GM18907 (cell line): ENCODE results near the gene NEU1.
"Not testable (repeated sequence)": the region's sequence is repeated elsewhere in the genome, so short reads cannot be mapped to it uniquely, and the experiment has no call there.

Experiments used
- ATAC-seq: cut with Tn5 transposase; IDR thresholded peaks from one replicate; pipeline ENCODE4 v1.9.1; 2021; ENCODE audit warnings: mild to moderate bottlenecking, moderate library complexity; ENCODE audit not compliant: unreplicated experiment

NEU1 gene

DNA sequence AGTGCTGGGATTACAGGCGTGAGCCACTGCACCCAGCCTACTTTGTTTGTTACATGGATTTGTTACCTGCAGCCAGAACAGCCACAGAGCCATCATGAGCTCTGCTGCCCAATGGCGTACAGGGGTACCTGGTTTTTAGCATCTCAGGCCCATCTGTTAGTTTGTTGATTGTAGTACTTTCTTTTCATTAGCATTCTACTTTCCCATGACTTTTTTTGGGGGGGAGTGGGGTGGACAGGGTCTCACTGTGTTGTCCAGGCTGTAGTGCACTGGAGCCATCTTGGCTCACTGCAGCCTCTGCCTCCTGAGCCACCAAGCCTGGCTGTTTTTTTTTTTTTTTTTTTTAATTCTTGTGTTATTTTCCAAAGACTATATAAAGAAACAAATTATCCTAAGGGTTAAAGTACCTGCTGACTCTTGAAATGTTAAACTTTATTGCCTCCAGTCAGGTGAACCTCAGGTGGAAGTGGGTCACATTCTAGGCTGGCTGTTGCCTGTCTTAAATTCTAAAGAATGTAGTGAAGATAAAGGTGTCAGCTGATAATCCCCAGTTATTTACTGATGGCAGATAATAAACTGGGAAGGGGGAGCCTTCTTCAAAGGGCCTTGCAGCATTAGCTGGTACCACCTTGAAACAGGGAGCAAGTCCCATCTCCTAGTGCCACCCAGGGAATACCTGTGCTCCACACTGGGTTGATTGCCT lies 15.2 kb downstream of the NEU1 start:
- ATAC-seq = no peak

DNA sequence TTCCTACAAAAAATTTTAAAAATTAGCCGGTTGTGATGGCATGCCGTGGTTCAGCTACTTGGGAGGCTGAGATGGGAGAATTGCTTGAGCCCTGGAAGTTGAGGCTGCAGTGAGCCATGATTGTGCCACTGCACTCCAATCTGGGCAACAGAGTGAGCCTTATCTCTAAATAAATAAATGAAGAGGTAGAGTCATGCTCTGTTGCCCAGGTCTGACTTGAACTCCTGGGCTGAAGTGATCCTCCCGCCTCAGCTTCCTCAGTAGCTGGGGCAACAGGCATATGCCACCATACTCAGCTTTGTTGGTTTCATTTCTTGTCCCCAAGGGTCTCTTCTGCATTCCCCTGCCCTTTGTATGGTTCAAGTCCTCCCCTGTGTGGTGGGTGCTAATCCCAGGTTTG lies 18.1 kb downstream of the NEU1 start:
- no peak for ATAC-seq

DNA sequence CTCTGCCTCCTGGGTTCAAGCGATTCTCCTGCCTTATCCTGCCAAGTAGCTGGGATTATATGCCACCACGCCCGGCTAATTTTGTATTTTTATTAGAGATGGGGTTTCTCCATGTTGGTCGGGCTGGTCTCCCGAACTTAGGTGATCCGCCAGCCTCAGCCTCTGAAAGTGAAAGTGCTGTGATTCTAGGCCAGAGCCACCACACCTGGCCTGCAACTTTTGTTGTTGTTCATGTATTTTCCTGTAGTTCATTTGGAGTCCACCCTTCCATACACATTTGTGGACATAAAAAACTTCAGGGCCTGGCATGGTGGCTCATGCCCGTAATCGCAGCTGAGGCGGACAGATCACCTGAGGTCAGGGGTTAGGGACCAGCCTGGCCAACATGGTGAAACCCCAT lies 20.6 kb downstream of the NEU1 start:
- ATAC-seq = no peak

DNA sequence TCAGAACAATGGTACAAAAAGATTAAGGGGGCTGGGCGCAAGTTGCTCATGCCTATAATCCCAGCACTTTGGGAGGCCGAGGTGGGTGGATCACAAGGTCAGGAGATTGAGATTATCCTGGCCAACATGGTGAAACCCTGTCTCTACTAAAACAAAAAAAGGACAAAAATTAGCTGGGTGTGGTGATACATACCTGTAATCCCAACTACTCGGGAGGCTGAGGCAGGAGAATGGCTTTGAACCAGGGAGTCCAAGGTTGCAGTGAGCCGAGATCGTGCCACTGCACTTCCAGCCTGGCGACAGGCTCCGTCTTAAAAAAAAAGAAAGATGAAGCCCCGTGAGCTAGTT lies 22.9 kb downstream of the NEU1 start:
- ATAC-seq = not testable (repeated sequence)

DNA sequence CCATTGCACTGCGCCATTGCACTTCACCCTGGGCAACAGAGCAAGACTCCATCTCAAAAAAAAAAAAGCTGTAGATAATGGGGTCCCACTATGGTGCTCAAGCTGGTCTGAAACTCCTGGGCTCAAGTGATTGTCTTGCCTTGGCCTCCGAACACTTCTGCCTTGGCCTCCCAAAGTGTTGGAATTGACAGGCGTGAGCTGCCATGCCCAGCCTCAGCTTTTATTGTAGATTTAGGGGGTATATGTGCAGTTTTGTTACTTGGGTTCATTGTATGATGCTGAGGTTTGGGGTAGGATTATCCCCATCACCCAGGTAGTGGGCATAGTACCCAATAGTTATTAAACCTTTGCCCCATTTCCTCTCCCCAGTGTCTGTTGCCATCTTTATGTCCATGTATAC lies 23.7 kb downstream of the NEU1 start:
- ATAC-seq = no peak

DNA sequence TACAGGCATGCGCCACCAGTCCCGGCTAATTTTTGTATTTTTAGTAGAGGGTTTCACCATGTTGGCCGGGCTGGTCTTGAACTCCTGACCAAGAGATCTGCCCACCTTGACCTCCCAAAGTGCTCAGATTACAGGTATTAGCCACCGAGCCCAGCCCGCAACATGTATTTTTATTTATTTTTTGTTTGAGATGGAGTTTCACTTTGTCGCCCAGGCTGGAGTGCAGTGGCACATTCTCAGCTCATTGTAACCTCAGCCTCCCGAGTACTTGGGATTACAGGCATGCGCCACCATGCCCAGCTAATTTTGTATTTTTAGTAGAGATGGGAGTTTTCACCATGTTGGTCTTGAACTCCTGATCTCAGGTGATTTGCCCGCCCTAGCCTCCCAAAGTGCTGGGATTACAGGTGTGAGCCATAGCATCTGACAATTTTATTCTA lies 24.5 kb downstream of the NEU1 start:
- ATAC-seq = not testable (repeated sequence)

DNA sequence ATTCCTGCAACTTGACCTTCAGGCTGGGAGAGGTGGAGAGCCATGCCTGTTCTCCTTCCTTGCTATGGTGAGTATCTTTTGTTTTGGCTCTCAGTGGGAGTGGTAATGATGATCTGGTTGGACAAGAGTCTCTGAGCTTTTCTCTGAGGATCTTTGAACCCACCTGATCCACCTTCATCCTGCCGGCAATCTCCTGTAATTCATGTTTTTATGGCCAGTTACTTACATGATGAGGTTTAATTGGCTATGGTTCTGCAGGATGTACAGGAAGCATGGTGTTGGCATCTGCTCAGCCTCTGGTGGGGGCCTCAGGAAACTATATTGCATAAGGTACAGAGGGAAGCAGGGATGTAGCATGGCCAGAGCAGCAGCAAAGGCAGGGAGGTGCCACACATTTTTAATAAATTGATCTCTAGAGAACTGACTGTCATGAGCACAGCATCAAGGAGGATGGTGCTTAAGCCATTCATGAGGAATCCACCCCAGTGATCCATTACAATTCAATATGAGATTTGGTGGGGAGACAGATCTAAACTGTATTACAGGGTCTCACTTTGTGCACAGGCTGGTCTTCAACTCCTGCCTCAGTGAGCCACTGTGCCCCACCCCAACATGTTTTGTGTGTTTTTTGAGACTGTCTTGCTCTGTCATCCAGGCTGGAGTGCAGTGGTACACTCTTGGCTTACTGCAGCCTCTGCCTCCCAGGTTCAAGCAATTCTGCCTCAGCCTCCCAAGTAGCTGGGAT lies 25.1 kb downstream of the NEU1 start:
- no peak for ATAC-seq

DNA sequence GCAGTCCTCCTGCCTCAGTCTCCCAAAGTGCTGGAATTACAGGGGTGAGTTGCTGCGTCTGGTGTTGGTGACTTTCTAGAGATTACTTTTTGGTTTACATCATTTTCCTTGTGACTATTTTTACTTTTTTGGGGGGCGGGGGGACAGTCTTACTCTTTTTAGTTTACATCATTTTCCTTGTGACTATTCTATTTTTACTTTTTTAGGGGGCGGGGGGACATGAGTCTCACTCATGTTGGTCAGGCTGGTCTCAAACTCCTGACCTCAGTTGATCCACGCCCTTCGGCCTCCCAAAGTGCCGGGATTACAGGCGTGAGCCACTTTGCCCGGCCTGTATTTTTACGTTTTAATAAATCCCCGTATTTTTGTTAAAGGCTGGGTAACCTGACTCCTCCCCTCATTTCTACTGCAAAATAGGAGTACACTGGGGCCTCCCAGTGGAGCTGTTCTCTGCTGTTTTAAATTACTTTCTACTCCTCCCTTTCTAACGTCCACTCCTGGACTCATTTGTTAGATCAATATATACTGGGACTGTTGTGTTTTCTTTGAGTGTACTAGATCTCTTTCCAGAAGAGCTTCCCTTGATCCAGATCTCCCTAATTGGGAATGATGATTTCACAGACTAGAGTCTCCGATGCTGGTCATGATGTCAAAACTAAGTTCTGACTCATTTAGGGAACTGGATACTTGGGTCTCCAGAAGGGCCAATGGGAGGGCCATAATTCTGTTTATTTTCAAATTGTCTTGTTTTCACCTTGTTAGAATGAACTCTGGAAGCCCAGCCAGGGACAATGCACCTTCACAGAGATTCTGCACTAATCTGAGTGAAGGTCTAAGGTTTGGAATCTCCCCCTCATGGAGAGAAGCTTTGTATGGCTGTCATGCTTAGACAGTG lies 25.9 kb downstream of the NEU1 start:
- no peak for ATAC-seq

DNA sequence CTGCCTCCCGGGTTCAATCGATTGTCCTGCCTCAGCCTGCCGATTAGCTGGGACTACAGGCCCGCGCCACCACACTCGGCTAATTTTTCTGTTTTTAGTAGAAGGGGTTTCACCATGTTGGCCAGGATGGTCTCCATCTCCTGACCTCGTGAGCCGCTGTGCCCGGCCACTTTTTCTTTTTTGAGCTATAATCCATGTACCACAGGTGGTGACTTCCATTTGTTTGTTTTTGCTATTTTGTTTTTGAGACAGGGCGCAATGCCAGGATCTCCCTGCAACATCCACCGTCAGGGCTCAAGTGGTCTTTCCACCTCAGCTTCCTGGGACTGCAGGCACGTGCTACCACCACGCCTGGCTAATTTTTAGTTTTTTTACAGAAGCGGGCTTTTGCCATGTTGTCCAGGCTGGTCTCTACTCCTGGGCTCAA lies 26.6 kb downstream of the NEU1 start:
- ATAC-seq = no peak

DNA sequence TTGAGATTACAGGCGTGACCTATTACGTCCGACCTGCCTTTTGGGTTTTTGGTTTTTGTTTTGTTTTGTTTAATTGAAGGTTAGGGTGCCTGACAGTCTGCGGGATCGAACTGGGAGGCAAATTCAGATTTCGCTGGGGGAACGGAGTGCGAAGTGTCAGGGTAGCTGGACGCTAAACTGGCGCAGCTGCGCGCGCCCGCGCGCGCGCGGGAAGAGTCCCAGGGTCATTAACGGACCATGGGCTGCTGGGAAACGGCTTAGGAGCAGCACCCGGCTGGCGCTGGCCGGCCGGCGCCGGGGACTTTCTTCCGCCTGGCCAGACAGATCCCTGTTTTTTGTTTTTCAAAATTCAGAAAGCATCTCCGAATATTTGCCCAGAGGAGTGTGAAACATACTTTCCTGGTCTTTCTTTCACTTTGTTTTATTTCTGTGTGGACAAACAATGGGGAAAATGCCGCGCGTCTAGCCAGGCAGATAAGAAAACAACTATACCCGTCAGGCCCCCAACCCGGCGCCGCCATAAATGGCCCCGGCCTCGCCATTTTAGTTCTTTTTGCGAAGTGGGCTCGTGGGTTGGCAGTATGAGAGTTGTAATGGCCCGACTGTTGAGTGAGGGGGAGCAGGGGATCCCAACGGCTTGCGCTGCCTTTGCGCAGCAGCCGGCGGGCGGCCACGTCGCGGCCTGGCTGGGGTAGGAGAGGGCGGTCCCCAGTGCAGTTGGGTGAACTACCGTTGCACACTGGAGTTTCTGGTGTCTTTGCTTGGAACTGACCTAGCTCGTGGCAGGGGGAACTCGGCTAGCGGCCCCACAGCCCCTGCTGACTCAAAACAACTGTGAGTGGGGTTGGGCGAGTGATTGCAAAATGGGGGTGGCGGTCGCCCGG lies 28.0 kb downstream of the NEU1 start:
- ATAC-seq = peak; percentile 46

DNA sequence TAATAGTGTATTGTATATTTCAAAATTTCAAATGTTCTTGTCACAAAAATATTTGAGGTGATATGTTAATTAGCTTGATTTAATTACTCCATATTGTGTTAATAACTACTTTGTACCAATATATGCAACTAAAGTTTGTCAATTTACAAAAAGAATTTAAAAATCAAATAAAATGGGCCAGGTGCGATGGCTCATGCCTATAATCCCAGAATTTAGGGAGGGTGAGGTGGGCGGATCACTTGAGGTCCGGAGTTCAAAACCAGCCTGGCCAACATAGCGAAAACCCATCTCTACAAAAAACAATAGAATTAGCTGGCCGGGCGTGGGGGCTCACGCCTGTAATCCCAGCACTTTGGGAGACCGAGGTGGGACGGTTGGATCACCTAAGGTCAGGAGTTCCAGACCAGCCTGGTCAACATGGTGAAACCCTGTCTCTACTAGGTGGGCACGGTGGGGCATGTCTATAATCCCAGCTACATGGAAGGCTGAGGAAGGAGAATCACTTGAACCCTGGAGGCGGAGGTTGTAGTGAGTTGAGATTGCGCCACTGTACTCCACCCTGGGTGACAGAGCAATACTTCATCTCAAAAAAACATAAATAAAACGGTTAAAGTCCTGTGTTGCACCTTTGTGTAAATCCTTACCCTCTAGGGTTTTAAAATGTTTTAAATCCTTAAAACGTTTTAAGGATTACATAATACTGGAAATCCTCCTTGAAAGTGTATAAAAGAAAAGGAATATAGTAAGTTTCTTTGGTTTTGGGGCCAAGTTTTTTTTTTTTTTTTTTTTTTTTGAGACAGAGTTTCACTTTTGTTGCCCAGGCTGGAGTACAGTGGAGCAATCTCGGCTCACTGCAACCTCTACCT lies 31.0 kb downstream of the NEU1 start:
- ATAC-seq = no peak

DNA sequence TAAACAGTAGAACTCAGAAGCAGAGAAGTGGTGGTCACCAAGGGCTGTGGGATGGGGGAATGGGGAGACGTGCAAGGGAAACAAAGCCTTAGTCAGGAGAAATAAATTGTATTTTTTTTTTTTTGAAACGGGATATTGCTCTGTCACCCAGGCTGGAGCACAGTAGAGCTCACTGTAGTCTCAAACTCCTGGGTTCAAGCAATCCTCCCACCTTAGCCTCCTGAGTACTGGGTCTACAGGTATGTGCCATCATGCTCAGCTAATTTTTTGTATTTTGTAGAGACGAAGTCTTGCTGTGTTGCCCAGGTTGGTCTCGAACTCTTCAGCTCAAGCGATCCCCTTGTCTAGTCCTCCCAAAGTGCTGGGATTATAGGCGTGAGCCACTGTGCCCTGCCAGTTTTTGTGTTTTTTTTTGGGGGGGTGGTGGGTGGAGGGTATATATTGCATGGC lies 31.7 kb downstream of the NEU1 start:
- no peak for ATAC-seq

DNA sequence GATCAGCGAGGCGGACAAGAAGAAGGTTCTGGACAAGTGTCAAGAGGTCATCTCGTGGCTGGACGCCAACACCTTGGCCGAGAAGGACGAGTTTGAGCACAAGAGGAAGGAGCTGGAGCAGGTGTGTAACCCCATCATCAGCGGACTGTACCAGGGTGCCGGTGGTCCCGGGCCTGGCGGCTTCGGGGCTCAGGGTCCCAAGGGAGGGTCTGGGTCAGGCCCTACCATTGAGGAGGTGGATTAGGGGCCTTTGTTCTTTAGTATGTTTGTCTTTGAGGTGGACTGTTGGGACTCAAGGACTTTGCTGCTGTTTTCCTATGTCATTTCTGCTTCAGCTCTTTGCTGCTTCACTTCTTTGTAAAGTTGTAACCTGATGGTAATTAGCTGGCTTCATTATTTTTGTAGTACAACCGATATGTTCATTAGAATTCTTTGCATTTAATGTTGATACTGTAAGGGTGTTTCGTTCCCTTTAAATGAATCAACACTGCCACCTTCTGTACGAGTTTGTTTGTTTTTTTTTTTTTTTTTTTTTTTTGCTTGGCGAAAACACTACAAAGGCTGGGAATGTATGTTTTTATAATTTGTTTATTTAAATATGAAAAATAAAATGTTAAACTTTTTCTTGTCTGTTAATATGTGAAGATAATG lies 32.9 kb downstream of the NEU1 start:
- no peak for ATAC-seq

DNA sequence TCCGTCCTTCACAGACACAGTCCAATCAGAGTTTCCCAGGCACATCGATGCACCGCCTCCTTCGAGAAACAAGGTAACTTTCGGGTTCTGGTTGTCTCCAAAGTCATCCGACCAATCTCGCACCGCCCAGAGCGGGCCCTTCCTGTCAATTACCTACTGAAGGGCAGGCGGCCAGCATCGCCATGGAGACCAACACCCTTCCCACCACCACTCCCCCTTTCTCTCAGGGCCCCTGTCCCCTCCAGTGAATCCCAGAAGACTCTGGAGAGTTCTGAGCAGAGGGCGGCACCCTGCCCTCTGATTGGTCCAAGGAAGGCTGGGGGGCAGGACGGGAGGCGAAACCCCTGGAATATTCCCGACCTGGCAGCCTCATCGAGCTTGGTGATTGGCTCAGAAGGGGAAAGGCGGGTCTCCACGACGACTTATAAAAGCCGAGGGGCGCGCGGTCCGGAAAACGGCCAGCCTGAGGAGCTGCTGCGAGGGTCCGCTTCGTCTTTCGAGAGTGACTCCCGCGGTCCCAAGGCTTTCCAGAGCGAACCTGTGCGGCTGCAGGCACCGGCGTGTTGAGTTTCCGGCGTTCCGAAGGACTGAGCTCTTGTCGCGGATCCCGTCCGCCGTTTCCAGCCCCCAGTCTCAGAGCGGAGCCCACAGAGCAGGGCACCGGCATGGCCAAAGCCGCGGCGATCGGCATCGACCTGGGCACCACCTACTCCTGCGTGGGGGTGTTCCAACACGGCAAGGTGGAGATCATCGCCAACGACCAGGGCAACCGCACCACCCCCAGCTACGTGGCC lies 35.1 kb downstream of the NEU1 start, which contains the start of gene HSPA1B:
TSS of gene HSPA1B (plus strand) at position 453 of the 794 bp plus-strand sequence. CDS start at position 666, 213 bp downstream.
- peak; percentile 69 for ATAC-seq

DNA sequence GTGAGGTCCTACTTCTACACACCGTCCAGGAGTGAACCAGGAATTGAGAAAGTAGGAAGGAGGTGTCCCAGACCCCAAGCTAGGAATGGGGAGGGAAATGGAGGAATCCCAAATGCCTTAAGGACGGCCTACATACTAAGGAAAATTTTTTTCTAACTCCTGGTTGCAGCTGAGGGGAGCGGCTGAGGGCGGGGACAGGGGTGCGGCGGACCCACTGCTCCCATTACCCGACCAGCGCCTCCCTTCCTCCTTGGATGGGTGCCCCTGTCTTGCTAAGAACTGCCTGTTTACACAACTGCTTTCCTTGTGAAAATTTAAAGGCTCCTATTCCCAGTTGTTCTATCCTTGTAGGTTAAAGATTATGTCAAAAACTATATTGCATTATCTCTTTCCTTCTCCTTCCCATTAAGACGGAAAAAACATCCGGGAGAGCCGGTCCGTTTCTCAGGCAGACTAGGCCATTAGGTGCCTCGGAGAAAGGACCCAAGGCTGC lies 35.8 kb downstream of the NEU1 start:
- peak; percentile 14 for ATAC-seq

DNA sequence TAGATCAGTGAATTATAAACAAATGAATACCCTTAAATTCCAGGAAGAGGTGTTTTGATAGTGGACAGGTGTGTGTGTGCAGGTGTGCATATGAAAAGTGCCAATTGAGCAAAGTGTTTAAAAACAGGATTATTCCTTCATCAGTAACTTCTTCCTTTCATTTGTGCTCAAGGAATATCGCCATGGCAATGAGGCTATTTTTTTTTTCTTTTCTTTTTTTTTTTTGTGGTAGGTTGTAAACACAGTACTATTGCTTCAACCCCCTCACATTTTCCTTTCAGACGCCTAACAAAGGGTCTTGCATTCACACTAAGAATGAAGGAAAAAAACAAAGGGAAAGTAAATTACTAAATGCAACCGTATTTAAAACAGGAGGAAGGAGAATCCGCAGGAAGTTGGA lies 37.1 kb downstream of the NEU1 start:
- no peak for ATAC-seq

DNA sequence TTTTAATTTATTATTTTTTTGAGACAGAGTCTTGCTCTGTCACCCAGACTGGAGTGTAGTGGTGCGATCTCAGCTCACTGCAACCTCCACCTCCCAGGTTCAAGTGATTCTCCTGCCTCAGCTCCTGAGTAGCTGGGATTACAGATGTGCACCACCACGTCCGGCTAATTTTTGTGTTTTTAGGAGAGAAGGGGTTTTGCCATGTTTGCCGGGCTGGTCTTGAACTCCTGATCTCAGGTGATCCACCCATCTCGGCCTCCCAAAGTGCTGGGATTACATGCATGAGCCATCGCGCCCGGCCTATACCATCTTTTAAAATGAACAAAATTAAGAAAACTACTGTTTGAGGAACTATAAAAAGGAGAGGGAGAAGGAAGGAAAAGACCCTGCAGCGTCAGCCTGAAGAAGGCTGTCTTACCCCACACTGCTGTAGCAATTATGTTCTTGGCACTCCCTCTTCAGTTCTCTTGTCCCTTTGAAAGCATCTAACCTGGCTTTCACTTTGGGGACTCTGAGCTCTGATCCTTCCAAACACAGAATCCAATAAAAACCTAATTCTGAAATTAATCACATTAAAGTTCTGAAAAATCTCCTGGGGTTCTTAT lies 38.9 kb downstream of the NEU1 start:
- ATAC-seq = not testable (repeated sequence)
